GM21447 (cell line): Measurements from ENCODE around the gene AUH.
"Not testable (repeated sequence)": the region's sequence is repeated elsewhere in the genome, so short reads cannot be mapped to it uniquely, and the experiment has no call there.

ENCODE experiments used
- ATAC-seq: cut with Tn5 transposase; IDR thresholded peaks from one replicate; pipeline ENCODE4 v1.9.1; 2021; ENCODE audit not compliant: unreplicated experiment

Gene AUH

DNA sequence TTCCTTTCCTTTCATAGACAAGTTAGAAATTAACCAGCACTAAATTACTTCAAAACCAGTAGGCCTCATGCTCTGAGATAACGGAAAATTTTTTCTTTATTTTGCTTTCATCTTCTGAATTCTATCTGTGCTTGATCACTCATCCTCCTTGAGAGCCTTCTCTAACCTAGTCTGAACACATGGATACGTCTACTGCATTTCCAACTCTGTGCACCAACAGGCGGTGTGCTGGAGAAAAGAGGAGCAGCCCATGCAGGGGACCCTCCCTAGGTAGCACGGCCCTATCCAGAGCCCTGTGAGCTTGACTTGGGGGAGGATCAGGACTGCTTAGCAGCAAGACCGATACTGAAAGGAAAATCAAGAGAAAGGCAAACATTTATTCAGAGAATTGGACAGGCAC lies 149.8 kb downstream of the AUH start:
- no peak for ATAC-seq

DNA sequence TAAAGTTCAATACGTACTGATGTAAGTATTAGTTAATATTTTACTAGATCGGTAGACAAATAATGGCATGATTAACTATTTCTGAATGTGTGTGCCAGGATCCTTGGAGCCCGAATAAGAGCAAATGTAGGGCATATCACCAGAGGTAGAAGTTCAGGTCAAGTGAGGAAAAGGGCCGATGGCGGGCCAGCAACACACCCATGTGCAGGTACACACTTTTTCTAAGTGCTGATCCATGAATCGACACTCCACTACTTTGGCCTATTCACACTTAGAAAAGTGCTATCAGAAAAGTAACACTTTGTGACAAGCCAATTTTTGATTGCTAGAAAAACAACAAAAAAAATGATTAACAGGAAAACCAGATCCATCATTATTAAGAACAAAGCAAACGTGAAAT lies 150.3 kb downstream of the AUH start:
- no peak for ATAC-seq

DNA sequence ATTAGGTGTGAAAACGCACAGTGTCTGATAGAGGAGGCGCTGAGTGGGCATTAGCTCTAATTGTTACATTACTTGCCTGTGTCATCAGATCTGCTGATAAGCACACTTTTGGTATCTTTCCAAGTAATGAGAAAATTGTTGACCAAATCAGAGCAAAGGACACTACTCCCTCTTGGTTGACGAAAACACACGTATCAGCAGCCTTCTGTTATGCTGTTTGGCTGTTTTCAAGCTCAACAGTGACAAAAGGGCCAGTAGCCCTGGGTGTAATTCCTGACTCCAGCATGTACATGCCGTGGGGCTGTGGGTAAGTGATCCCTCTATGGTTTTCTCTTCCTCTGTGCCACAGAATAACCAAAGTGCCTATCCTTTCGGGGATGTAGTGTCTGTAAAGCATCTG lies 151.4 kb downstream of the AUH start:
- ATAC-seq, result no peak

DNA sequence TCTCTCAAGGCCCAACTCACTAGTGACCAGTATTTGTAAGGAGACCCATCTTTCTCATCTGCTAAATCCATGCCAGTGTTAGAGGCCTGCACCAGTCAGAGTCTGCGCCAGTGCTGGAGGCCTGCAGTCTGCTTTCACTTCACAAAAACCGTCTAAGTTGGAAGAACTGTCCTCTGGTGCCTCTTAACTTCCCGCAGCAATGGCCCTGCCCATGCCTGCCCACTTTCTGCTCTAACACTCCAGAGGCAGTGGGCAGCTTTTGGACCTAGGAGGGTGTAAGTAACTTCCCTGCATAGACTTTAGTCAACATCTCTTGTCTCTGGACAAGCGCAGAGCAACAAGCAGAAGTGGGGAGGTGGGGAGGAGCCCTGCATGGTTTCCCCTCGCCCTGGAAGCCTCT lies 152.9 kb downstream of the AUH start:
- ATAC-seq, result peak; percentile 6

DNA sequence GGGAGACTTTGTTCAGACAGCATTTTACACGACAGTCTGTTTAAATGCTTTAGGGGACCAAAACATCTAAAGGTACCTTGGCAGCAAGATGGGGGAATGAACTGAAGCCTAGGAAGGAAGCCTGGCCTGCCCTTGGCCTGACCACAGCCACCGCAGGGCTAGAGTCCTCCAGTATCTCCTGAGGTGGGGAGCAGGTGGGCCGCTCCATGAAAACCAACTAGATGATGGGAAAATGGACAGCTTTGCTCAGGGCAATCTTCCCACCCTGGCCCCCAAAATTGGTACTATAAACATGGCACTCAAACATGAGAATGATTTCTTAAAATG lies 153.3 kb downstream of the AUH start:
- ATAC-seq, result peak; percentile 2

DNA sequence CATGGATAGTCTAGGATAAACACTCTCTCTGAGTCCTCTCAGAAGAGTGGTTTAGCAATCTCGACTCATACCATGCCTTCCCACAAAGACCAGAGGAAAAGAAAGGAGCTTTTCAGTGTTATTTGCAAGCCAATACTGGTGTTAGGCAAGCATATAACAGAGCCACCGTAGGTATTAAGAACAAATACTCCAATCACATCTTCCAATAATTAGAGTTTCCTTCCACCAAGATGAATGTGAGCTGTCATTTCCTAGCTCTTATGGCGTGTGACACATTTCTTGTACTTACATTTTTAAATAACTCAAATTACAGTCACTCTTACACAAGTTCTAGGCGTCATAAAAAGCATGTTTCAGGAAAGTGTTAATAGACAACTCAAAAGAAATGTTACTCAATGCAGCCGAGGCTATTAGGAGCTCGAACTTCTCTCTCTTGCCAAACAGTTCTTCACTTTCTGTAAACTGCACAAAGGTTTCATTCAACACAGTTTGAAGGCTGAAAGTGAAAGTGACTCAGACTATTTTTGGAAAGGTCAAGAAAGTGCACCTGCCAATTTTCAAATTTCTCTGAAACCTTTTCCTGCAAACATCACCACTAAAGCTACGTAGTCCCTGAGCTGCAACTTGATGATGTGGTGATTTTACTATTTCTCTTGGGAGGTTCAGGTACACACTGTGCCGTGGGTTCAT lies 153.8 kb downstream of the AUH start:
- peak; percentile 86 for ATAC-seq

DNA sequence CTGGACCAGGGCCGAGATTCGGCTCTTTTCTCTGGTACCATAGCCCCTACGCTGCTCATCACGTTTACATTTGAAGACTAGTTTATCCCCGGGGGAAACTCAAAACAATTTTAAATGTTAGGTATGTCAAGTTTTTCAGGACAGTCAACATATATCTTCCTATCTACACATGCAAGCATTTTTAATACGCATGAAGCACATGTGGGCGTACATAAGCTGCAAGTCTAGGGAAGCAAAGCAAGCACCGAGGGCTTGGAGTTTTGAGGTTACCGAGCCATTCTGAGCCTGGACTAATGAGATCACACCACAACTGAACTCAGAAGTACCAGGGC lies 154.4 kb downstream of the AUH start:
- no peak for ATAC-seq

DNA sequence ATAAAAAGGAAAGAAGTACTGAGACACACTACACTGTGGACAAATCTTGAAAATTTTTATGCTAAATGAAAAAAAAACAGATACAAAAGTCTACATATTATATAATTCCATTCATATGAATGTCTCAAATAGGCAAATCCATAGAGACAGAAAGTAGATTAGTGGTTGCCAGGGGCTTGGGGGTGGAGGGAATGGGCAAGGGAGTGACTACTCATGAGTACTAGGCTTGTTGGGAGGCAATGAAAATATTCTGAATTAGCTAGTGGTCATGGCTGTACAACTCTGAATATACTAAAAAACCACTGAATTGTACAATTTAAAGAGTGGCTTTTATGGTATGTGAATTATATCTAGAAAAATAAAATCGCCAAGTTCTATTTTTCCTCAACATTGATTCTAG lies 154.9 kb downstream of the AUH start:
- ATAC-seq, result no peak

DNA sequence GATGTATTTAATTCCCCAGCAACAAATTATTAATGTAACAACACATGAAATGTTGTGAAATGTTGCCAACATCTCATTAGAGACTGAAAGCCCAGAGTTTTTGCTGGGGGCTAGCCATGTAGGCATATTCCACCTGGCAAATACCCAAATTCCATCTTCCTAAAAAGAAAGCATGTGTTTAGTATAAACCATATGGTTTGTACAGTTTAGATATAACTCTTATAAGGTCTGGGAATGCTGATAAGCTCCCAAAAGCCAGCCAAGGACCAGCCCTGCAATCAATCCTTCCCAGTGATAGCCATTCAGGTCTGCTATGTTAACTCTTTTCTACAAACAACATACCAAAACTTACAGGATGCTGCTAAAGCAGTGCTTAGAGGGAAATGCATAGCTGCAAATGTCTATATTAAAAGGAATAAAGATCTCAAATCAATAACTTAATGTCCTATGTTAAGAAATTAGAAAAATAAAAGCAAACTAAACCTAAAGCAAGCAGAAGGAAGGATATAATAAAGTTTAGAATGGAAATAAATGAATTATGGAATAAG lies 158.9 kb downstream of the AUH start:
- ATAC-seq, result no peak

DNA sequence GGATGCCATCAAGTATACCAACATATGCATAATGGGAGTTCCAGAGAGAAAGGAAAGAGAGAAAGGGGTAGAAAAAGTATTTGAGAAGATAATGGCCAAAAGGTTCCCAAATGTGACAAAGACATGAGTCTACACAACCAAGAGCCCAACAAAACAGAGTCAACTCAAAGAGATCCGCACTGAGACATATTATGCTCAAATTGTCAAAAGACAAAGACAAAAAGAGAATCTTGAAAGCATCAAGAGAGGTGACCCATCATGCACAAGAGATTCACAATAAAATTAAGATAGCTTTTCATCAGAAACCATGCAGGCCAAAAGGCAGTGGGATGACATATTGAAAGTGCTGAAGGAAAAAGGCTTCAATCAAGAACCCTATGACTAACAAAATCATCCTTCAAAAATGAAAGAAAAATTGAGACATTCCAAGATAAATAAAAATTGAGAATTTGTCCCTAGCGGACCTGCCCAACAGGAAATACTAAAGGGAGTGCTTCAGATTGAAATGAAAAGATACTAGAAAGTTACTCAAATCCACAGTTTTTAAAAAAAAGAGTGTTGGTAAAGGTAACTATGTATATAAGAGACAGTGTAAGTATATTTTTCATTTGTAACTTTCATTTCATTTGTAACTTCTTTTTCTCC lies 160.9 kb downstream of the AUH start:
- ATAC-seq, result no peak

DNA sequence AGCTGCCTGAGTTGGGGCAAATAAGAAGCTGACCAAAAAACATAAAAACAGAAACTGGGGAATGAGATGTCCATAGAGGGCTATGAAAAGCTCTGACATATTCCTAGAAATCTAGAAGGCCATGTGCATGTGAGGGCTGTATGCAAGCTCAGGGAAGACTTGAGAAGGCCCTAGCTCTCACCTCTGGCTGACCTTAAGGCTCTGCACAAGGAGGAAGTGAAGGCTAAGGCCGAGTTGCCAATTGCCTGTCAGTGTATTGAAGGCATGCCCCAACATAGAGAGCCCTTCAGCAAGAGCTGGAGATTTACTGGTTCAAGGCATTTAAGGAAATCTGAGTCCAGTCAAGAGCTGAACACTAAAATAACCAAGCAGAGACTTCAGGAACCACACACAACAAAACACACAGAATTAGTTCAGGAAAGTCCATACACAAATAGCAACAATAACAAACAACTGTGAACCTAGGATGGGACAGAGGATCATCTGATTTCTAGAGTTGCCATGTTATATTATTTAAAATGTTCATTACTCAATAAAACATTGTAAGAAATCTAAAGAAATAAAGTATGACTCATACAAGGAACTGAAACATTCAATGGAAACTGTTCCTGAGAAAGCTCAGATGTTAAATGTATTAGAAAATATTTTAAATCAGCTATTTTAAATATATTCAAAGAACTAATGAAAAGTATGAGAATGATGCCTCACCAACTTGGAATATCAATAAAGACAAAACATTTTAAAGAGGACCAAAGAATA lies 161.8 kb downstream of the AUH start:
- ATAC-seq, result no peak

DNA sequence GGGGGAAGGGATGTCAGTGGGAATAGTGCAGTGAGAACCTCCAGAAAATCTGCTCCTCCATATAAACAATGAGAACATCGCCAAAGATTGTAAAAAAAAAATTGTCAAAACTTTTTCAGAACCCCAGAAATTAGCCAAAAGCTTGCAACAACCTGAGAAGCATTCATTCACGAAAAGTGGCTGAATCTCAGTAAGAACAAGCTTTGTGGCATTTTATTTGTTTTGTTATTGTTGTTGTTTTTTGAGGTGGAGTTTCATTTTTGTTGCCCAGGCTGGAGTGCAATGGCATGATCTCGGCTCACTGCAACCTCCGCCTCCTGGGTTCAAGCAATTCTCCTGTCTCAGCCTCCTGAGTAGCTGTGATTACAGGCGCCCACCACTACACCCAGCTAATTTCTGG lies 162.8 kb downstream of the AUH start:
- not testable (repeated sequence) for ATAC-seq

DNA sequence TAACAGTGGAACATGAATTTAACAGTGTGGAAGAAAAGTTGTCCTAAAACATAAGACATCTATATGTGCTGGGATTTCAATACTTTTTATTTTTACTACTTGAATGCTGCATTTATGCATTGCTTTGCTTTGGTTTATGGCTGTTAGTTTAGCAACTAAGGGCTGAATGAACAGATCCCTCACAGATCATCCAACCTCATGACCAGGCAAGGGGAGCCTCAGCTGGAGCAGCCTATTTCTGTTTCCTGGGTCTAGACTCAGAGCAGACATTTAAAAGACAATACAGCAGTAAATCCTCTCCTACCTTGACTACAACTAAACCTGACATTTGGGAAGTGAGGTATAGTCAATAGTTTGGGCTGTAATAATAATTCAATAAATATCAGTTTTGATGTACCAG lies 163.3 kb downstream of the AUH start:
- no peak for ATAC-seq

DNA sequence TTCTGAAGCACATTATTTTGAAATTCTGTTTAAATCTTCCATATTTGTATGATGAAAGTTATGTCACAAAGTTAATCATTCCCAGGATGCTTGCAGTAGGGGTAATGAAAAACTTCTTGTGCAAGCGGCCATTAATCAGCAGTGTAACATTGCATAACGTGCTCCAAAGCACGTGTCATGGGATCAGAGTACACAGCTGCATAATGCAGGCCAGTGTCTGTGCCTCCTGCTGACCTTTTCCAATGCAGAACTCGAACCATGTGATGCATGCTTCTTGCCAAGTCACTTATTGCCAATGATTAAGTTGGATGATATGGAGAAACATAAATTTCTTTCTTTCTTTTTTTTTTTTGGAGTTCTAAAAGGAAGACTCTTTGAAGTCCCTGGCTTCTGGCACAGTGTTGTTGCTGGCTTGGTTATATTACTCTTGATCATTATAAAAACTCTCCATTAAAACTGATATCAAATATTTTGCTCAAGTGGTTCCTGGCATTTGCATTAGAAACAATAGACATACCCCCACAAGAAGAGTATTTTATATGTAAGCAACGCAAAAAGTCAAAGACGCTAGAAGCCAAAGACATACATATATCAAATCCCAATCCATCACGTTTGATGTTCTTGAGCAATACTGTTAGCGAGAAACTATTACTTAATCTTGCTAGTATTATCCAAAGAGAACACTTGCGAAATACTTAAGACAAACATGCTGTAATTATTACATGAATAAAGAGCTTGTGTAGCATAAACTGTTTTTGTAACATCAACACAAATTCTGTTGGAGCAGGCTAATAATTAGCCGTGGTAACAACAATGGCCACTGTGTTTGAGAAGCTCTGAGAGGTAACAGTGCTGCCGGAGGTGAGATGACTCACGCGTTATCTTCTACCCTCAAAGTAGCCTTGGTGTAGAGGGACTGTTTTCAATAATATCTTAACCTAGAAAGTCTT lies 164.2 kb downstream of the AUH start:
- ATAC-seq, result no peak

DNA sequence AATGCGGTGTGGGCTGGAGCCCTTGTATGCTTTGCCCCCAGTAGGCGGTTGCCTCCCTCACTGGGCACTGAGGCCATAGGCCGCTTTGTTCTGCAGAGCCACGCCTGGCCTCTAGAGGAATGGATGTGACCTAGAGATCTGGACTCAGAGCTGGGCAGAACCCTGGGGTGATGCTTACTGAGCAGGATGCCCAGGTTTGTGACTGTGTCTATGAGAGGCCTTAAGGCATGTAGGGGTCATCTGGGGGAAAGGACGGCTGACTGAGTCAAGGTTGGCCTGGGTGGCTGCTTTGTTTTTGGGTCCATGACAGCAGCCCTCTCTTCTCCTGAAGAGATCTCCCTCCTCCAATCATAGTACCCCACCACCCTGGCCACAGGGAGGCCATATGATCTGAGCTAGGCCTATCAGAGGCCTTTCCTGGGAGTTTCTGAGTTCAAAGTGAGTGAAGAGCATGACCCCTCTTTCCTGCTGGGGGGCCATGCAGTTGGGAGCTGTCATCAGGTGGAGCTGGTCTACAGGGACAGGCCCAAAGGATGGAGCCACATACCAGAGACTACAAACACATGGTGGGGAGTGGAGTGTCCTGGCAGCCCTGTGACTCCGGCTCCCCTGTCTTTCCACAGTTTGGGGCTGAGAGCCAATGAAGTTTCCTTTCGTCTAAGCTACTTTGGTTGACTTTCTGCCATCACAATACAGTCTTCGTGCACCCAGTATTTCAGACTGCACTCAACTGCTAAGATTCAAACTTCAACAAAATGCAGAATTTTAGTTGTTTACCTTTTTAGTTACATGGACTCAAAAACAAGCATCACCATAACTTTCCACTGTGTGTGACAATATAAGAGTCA lies 165.4 kb downstream of the AUH start:
- no peak for ATAC-seq

DNA sequence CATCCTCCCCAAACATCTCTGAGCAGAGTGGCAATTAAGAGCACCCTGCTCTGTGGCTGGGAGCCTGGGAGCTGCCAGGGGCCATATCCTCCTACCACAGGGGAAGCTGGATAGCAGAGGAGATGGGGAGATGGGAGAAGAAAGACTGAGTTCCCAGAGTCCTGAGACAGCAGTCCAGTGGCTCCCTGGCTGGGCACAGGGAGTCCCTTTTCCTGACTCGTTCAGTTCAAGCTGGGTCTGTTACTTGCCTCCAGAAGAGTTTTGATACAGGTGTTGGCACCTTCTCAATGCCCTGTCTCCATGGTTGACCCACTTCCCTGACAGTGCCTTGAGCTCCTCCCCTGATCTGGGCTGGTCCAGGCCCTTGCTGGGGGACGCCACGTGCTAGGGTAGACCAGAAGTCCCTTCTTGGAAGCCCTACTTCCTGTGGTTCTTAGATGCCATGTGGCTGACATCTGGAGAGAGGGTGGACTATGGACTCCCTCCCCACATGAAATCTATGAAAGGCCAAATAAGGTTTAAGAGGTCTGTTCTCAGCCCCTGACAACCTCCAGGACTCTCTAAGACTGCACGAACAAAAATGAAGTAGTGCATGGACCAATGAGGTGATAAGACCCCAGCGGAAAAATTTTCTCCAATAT lies 166.2 kb downstream of the AUH start:
- no peak for ATAC-seq

DNA sequence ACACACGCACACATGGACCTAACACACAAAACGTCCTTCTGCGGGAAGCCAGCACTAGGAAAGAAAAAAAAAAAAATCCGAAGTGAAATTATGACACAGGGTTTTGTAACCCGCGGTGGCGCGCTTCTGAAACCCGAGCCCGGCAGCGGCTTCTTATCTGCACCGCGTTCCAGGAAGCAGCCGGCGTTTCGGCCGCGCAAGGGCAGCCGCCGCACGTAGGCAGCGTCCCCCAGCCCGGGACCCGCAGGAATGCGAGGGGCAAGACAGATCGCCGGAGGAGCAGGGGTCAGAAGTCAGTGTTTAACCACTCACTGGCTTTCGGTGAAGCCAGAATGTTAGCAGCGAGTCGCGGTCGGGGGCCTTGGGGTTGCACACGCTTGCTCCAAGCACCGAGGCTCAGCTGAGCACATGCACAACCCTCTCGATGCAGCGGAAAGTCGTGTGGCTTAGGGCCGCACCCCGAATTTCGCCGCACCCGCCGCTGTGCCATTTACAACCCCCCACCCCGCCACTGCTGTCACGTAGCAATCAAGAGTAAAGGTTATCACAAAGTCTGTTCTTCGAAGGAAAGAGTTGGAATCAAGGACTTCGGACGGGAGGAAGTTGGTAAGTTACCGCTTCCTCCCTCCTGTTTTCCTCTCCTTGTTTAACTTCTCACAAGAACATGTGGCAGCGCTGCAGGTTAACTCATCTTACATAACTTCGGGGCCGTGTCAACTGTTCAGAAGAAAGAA lies 167.9 kb downstream of the AUH start:
- peak; percentile 53 for ATAC-seq

DNA sequence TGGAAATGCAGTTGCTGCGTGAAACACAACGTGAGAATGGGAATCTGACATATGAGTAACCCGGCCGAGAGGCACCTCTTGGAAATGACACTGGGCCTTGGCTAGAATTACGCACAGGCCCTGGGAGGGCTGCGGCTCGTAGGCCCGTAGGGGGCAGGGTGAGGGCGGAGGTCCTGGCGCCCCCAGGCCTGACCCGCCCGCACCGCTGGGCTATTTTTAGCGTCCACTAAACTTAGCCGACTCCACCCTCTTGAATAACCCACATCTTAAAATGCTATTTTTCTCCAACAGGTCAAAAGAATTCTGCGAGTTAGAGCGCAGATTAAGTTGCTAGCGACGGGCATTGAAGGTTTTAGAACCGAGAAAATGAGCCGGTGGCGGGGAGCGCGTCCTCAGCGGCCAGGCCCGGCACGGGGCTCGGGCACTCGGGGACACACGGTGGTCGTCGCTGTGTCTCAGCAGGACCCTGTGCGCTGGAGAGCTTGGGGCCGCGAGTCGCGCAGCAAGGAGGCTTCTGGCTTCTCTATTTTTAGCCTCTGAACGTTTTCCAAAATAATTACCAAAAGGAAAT lies 168.5 kb downstream of the AUH start:
- ATAC-seq, result peak; percentile 24
